ENCODE measurements around the gene PTCSC3. TPM values are rescaled to one million over a fixed set of nuclear protein-coding genes. Genes with fewer than 3 reads are reported as not detected.

Gene PTCSC3
- total RNA-seq, 1 donor from 2014 or later: not detected

DNA sequence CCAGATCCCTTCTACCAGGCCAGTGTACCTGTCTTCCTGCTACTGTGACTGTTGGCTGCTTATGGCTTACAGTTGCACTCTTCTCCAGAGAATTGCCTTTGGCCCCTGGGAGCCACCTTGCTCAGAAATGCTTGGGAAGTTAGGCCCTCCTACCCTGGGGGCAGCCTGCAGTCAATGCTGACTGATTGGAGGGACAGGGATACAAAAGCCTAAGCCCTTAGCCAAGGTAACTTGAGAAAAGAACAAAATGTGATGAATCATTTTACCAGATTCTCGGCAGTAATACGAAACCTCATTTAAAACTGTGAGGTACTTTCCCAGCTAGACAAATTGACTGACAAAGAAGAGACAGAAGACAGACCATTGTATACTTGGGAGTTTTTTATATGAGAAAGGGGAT is 47.3 kb downstream of the PTCSC3 start:
- H3K4me1 Mint-ChIP-seq: peaks cover 8% of the 10 kb centered on the region
- no peak overlapping the region for H3K9ac ChIP-seq
- no peak overlapping the region for H3K27ac Mint-ChIP-seq
- TF ChIP-seq EZH2 (IDR thresholded peaks at IDR 0.05) (no peak), CTCF (IDR thresholded peaks at IDR 0.05) (no peak), EZH2phosphoT487 (IDR thresholded peaks at IDR 0.05) (no peak)
- H4K20me1 ChIP-seq (ENCODE audit: low read depth): no peaks in the 10 kb centered on the region
- H3K4me3 Mint-ChIP-seq: no peak overlapping the region
- H3K4me3 ChIP-seq: no peak overlapping the region
- no peak overlapping the region for H3K27ac ChIP-seq
- no peaks in the 10 kb centered on the region for H3K36me3 ChIP-seq
- H3K4me1 ChIP-seq: peaks cover 15% of the 10 kb centered on the region
- H3K79me2 ChIP-seq (ENCODE audit: low read depth): no peaks in the 10 kb centered on the region
- peaks cover 3% of the 10 kb centered on the region for H3K27me3 Mint-ChIP-seq (ENCODE audit: insufficient read depth, low read depth)
- DNase-seq (ENCODE audit: low spot score): peak; percentile 20
- no peaks in the 10 kb centered on the region for H3K36me3 Mint-ChIP-seq
- H3K4me2 ChIP-seq: peak overlapping the region; percentile 39
- peak overlapping the region; percentile 30 for H2AFZ ChIP-seq (replicated peaks)
- peaks cover 10% of the 10 kb centered on the region for H3K27me3 ChIP-seq
- no peaks in the 10 kb centered on the region for H3K9me3 ChIP-seq (ENCODE audit: low read depth)
- peaks cover 3% of the 10 kb centered on the region for H3K9me3 Mint-ChIP-seq
- H3F3A ChIP-seq (ENCODE audit: low read depth): no peaks in the 10 kb centered on the region

GRCh38 chr14:36113341-36113740 is 63.2 kb downstream of the PTCSC3 start:
- Histone ChIP-seq H3K4me2 (peak overlapping the region; percentile 36), H3K27me3 (peaks cover 21% of the 10 kb centered on the region), H3K4me1 (peaks cover 7% of the 10 kb centered on the region), H3K79me2 (ENCODE audit: low read depth) (no peaks in the 10 kb centered on the region), H3K27ac (no peak overlapping the region), H2AFZ (replicated peaks) (peak overlapping the region; percentile 45), H3F3A (ENCODE audit: low read depth) (no peaks in the 10 kb centered on the region), H3K9me3 (ENCODE audit: low read depth) (no peaks in the 10 kb centered on the region), H3K9ac (no peak overlapping the region), H3K4me3 (no peak overlapping the region), H3K36me3 (no peaks in the 10 kb centered on the region), H4K20me1 (ENCODE audit: low read depth) (no peaks in the 10 kb centered on the region)
- H3K36me3 Mint-ChIP-seq: no peaks in the 10 kb centered on the region
- no peak for TF ChIP-seq EZH2 (IDR thresholded peaks at IDR 0.05)
- TF ChIP-seq EZH2phosphoT487 (IDR thresholded peaks at IDR 0.05): no peak
- TF ChIP-seq CTCF (IDR thresholded peaks at IDR 0.05): no peak
- no peak overlapping the region for H3K27ac Mint-ChIP-seq
- H3K4me3 Mint-ChIP-seq: no peak overlapping the region
- DNase-seq (ENCODE audit: low spot score): no peak
- no peaks in the 10 kb centered on the region for H3K9me3 Mint-ChIP-seq
- peaks cover 2% of the 10 kb centered on the region for H3K4me1 Mint-ChIP-seq
- peaks cover 2% of the 10 kb centered on the region for H3K27me3 Mint-ChIP-seq (ENCODE audit: insufficient read depth, low read depth)

- DNase-seq (ENCODE audit: low spot score): no peak
- H3K9ac ChIP-seq: no peak overlapping the region
- TF ChIP-seq EZH2 (IDR thresholded peaks at IDR 0.05) (no peak), EZH2phosphoT487 (IDR thresholded peaks at IDR 0.05) (no peak), CTCF (IDR thresholded peaks at IDR 0.05) (no peak)
- H3K27me3 Mint-ChIP-seq (ENCODE audit: insufficient read depth, low read depth): peaks cover 2% of the 10 kb centered on the region
- H3K36me3 Mint-ChIP-seq: no peaks in the 10 kb centered on the region
- no peak overlapping the region for H2AFZ ChIP-seq (replicated peaks)
- H3K27me3 ChIP-seq: peaks cover 31% of the 10 kb centered on the region
- H3K4me2 ChIP-seq: no peak overlapping the region
- H3K27ac ChIP-seq: no peak overlapping the region
- peaks cover 2% of the 10 kb centered on the region for H3K4me1 Mint-ChIP-seq
- no peaks in the 10 kb centered on the region for H4K20me1 ChIP-seq (ENCODE audit: low read depth)
- H3K4me3 ChIP-seq: no peak overlapping the region
- no peaks in the 10 kb centered on the region for H3K36me3 ChIP-seq
- peaks cover 7% of the 10 kb centered on the region for H3K4me1 ChIP-seq
- H3K9me3 ChIP-seq (ENCODE audit: low read depth): no peaks in the 10 kb centered on the region
- H3F3A ChIP-seq (ENCODE audit: low read depth): no peaks in the 10 kb centered on the region
- no peaks in the 10 kb centered on the region for H3K9me3 Mint-ChIP-seq
- no peak overlapping the region for H3K4me3 Mint-ChIP-seq
- no peak overlapping the region for H3K27ac Mint-ChIP-seq
- no peaks in the 10 kb centered on the region for H3K79me2 ChIP-seq (ENCODE audit: low read depth)
These were observed 64.5 kb downstream of the PTCSC3 start for GRCh38 chr14:36111822-36112583.
